Activated gamma-delta T cell treated with anti-CD3 and anti-CD28 coated beads, Interleukin-2, amount 50 U/mL, for 16 hours (primary cell): ENCODE results near the gene ITGB6.
"Not testable (repeated sequence)": the region's sequence is repeated elsewhere in the genome, so short reads cannot be mapped to it uniquely, and the experiment has no call there.

ENCODE experiments used
- DNase-seq: peaks from one replicate; pipeline ENCODE4 v3.0.0-alpha.2; 2020; ENCODE audit warnings: low read depth

ITGB6 gene

GRCh38 chr2:160181146-160181836, 18.8 kb downstream of the ITGB6 start:
- DNase-seq: not testable (repeated sequence)

GRCh38 chr2:160180690-160181089, 19.4 kb downstream of the ITGB6 start:
- DNase-seq: not testable (repeated sequence)

- no peak for DNase-seq
Measured at GRCh38 chr2:160180172-160180571, 19.9 kb downstream of the ITGB6 start.

DNA sequence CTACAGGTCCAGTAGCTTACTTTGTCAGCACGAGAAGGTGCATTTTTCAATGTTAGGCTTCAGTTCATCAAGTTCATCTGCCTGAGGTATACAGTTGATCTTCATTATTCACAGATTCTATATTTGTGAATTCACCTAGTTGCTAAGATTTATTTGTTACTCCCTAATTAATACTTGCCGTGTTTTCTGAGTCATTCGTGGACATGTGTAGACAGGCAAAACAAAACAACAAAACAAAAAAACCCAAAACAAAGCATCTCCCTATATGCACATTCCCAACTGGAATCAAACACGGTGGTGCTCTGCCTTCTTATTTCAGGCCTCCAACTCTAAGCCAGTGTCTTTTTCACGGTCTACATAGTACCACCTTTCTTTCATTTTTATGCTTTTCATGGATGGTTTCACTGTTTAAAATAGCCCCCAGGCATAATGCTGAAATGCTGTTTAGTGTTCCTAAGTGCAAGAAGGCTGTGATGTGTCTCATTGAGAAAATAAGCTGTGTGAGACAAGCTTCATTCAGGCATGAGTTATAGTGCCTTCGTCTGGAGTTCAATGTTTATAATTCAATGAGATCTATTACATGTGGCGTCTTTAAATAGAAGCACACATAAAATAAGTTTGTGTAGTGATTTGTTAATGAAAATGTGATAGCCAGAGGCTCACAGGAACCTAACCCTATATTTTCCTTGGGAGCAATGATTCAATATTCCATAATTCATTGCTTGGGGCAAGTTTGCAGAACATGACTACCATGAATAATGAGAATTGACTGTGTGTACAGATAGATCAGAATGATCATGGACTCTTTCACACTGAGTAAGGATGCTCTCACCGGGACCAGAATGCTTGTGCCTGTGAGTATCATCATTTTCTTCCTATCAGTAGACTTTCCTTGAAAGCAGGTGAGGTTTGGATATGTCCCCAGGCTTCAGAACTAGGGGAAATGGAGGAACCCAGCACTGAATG, 24.6 kb downstream of the ITGB6 start:
- no peak for DNase-seq

- no peak for DNase-seq
Measured at GRCh38 chr2:160174322-160174721, 25.8 kb downstream of the ITGB6 start.

DNA sequence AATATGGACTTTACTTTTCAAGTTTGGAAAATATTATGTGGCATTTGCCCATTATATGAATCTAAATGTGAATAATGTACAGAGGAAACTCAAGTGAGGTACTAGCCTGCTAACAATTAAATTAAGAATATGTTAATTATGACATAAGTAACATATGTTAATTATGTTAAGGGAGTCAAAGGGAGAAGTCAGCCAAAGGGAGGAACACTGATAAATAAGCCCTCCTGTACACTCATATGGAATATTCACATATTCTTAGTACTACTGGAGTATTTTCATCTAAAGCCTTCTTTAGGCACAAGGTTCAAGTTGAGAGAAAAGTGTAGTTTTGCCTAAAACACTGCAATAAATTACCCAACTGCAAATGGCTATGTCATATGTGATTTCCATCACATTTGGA, 30.1 kb downstream of the ITGB6 start:
- DNase-seq: no peak

DNA sequence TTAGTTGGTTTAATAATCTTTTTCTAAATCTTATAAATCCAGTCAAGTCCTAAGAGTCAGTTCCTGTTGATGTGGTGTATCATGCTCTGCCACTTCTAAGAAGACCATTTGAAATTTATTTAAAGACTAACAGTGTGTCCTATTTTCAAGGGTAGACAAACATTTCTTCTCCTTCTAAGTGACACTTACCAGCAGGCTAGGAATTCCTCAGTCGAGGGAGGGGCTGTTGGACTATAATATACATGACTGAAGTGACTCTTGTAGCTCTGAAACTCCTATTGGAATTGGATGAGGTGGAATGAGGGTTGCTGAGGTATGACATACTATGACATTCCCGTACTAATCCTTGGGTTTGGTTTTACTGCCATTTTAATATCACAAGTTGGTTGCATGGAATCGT, 30.6 kb downstream of the ITGB6 start:
- DNase-seq: no peak

- no peak for DNase-seq
Measured at GRCh38 chr2:160168878-160169277, 31.2 kb downstream of the ITGB6 start.

DNA sequence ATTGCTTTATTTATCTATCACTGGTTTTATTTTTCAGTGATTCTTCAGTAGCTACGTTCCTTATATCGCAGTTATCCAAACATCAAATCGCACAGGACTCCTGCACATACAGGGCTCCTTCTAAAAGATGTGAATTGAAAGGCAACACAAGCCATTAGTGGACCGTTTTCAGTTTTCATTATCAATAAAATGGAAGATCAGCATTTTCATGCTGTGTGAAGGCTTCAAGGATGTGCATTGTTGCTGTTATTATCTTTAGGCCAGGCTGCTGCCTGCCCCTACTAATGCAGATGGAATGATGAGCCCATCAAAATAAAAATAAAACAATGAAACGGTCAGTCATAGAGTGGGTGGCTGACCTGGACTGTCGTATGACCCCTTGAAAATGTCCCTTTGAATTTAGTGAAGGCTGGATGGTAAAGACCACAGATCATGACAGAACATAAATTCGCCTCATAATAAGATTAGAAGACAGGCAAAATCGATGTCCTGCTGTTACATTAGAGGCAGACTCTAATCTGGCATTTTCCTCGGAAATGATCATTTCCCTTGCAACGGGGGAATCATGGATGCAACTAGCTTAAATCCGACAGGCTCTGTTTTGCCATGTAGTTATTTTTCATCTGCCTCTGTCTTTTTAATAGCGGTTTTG, 32.9 kb downstream of the ITGB6 start:
- no peak for DNase-seq

DNA sequence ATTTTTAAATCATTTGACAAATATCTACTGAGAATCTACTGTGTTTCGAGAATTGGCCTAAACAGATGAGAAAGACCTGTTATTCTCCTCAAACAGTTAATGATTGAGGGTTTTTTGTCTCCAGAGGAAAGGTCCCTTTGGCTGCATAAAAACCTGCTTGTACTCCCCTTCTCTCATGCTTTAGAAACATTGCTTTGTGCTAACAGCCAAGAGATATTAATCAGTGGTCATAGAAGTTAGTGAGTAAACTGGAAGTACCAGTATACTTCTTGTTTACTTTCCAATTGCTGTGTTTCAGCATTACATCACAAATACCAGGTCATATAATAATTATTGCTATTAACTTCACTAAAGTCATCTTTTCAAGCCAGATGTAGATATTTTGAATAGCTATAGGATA, 34.1 kb downstream of the ITGB6 start:
- no peak for DNase-seq

GRCh38 chr2:160165081-160165480, 35.0 kb downstream of the ITGB6 start:
- DNase-seq: no peak

DNA sequence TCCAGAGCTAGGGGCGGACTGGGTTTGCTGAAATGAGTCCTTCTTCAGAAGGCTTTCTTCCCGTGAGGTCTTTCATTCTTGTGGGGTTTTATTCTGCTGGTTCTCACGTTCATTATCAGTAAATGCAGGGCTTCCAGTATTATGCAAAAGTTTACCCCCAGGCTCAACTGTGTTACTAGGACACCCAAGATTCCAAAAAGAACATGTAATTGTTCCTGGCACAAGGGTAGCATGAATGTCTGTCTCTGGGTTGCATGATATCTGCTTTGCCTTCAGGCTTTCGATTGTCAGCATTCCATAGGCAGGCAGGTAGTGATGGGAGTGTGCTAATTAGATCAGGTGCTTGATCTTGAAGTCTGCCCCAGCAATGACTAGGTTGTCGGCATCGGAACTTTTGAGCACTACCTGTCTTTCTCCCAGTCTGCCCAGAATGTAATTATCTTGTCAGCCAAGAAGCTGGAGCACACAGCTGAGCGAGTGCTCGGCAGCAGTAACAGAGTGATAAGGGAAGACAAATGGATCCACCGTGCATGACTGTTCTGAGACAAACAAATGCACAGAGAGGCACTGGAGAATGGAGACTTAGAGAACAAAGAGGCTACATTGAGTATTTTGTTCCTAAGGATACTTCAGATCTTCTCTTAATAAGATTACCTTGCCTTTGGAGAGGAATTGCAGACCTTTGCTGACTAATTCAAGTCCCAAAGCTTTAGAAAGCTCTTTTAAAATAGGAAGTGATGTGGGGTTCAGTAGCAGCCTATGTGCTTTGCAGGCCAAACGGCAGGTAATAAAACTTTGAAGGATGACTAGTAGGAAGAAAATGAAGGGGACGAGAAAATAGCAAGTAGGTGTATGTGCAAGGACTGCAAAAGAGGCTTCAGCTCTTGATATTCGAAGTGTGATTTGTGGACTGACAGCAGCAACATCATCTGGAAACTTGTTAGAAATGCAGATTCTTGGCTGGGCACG, 41.9 kb downstream of the ITGB6 start:
- no peak for DNase-seq

DNA sequence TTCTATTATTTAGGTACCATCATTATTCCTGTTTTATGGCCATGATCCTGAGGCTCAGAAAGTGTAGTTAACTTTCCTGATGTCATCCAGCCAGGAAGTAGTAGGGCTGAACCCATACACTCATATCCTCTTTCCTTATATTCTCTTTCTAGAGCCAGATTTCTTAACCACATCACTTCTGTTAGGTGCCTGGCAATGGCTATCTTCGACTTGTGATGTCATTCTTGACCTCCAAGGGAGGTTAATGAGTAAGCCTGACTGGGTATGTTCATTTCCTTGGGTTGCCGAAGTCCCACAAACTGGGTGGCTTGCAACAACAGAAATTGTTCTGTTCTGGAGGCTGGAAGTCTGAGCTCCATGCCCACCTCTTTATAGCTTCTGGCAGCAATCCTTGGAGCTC, 43.4 kb downstream of the ITGB6 start:
- no peak for DNase-seq

DNA sequence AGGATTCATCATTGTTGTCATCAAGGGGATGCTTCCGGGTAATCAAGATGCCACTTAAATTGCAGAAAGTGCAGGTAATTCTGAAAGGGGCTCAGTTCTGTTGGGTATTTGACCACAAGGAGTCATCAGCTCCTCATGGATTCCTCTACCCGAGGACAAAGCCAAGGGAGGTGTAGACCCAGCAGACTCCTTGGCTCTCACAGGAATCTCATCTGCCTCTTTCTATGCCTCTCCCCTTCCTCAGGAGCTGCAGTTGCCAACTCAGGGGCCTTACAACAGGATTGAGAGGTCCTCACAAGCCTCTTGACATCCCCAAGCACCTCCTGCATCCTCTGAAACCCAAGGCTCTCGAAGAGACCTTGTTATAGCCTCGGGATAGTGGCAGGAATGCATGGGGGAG, 44.0 kb downstream of the ITGB6 start:
- DNase-seq: no peak

DNA sequence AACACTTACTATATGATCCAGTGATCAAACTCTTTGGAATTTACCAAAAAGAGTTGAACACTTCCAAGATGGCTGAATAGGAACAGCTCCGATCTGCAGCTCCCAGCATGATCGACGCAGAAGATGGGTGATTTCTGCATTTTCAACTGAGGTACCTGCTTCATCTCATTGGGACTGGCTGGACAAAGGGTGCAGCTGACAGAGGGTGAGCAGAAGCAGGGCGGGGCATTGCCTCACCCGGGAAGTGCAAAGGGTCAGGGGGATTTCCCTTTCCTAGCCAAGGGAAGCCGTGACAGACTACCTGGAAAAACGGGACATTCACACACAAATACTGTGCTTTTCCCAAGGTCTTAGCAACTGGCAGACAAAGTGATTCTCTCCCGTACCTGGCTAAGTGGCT, 51.7 kb downstream of the ITGB6 start:
- DNase-seq: not testable (repeated sequence)

DNA sequence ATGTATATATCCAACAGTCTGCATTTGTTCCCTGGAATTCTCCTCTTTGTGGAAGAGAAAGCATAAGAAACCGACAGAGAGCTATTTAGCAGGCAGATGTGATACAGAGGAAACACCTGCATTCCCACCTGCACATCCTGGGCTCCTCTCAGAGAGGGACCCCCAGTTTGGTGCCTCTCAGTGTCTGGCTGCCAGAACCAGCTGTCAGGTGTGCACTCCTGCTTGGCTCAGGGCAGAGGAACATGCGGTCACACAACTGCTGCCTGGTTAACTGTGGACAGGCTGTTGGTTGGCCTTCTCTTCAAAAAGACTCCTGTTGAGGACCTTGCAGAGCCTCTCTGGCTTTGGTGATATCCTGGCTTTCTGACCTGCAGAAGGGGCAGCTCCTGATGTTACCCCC, 54.6 kb downstream of the ITGB6 start:
- no peak for DNase-seq

DNA sequence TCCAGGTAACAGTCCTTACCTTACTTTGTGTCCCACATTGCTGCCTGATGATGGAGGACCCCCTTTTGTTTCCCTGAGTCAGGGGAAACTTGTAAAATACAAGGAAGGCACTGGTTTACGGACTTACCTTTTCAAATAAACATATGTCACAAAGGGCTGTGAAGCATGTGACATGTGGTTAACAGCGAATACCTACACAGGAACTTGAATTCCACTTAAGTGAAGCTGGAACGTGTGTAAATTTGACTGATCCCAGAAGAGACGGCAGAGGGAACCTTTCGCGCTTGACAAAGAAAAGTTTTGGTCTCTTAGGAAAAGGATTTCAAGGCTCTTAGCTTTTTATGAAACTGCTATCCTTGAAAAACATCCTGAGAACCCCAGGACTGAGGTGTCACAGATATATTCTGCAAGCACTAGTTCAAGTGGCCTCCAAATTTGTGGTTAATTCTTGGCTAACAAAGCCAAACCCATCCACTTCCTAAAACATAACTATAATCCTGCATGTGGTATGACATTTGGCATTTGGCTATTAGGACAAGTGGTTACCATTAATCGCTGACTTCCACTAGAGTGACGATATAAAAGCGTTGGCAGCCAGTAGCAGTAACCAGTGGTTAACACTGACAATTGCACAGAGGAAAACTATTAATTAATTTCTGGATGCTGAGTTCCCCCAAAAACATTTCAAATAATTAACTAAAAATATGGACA, 55.6 kb downstream of the ITGB6 start:
- no peak for DNase-seq

DNA sequence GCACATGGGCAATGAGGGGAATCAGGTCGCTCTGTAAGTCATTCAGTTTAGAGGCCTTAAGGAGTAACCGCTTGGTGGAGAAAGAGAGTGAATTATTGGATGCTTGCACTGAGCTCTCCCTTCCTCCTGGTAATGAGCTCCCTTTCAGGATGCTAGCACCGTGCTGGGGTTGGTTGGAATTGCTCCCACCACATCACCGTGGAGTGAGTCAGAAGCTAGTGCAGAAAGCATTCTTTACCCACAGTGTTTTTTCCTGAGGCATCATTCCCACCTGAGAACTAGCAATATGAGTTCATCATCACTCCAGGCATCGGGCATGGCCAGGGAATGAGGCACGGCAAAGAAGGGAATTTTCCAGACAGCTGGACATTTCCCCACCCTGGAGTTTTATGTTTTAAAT, 57.6 kb downstream of the ITGB6 start:
- DNase-seq: no peak

DNA sequence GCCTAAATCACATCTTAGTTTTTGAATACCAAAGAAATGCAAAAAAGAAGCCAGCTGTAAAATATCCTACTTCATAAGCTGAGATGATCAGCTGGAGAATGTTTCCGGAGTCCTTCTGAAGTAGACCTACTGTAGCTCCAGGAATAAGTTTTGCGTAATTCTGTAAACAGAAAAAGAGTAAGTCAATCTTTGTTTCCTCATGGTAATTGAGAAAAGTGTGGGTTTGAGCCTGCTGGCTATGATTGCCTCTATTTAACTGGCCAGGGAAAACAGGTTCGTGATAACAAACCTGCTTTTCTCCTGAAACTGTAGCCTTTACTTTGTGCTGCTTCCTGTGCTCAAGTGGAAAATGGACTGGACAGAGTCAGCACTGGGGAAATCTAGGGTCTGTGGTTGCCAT, 58.2 kb downstream of the ITGB6 start:
- no peak for DNase-seq

- no peak for DNase-seq
Measured at GRCh38 chr2:160141419-160141818, 58.7 kb downstream of the ITGB6 start.

- DNase-seq: no peak
Measured at GRCh38 chr2:160140471-160140870, 59.6 kb downstream of the ITGB6 start.
